ENCODE results near the gene SLC22A4.

SLC22A4 gene

GRCh38 chr5:132353486-132353995, 59.3 kb downstream of the SLC22A4 start:
- DNase-seq: no peak

GRCh38 chr5:132354381-132355139, 60.4 kb downstream of the SLC22A4 start:
- no peak for DNase-seq

- DNase-seq: no peak
Measured at GRCh38 chr5:132355140-132355765, 61.1 kb downstream of the SLC22A4 start.

- no peak for DNase-seq
Measured at GRCh38 chr5:132358775-132359174, 64.6 kb downstream of the SLC22A4 start.

- no peak for DNase-seq
Measured at GRCh38 chr5:132362086-132362485, 67.9 kb downstream of the SLC22A4 start.

GRCh38 chr5:132363431-132364112, 69.4 kb downstream of the SLC22A4 start:
- DNase-seq: no peak

- DNase-seq: no peak
Measured at GRCh38 chr5:132364319-132364718, 70.1 kb downstream of the SLC22A4 start.

- DNase-seq: no peak
Measured at GRCh38 chr5:132365213-132365612, 71.0 kb downstream of the SLC22A4 start.

GRCh38 chr5:132368186-132368585, 74.0 kb downstream of the SLC22A4 start:
- DNase-seq: no peak

- no peak for DNase-seq
Measured at GRCh38 chr5:132369007-132369473, 74.8 kb downstream of the SLC22A4 start.

- peak; percentile 70 for DNase-seq
Measured at GRCh38 chr5:132369474-132370180, 75.4 kb downstream of the SLC22A4 start, which contains the start of gene SLC22A5. Gene SLC22A5, plus strand, starts transcription at chr5:132369710. Its CDS starts 263 bp downstream, at chr5:132369973.

GRCh38 chr5:132370181-132370970, 76.2 kb downstream of the SLC22A4 start:
- DNase-seq: no peak

GRCh38 chr5:132370971-132371602, 76.9 kb downstream of the SLC22A4 start:
- DNase-seq: no peak

GRCh38 chr5:132371603-132371994, 77.4 kb downstream of the SLC22A4 start:
- DNase-seq: no peak

- DNase-seq: no peak
Measured at GRCh38 chr5:132372127-132372526, 77.9 kb downstream of the SLC22A4 start.

GRCh38 chr5:132372542-132372941, 78.3 kb downstream of the SLC22A4 start:
- DNase-seq: no peak

- no peak for DNase-seq
Measured at GRCh38 chr5:132375957-132376356, 81.8 kb downstream of the SLC22A4 start.

- no peak for DNase-seq
Measured at GRCh38 chr5:132376694-132377641, 82.8 kb downstream of the SLC22A4 start.

- DNase-seq: no peak
Measured at GRCh38 chr5:132377738-132378137, 83.5 kb downstream of the SLC22A4 start.

GRCh38 chr5:132378580-132378979, 84.4 kb downstream of the SLC22A4 start:
- no peak for DNase-seq
